B cell (primary cell): ENCODE data around the gene UBN2. TPM values are rescaled to one million over a fixed set of nuclear protein-coding genes. Genes with fewer than 3 reads are reported as not detected.
"Not testable (repeated sequence)": the region's sequence is repeated elsewhere in the genome, so short reads cannot be mapped to it uniquely, and the experiment has no call there.

Source experiments
- ATAC-seq: fragments of 200-7000 bp; cut with Tn5 transposase; one replicate; pipeline ENCODE4 v1.10.0; 2021; ENCODE audit warnings: low read depth, mild to moderate bottlenecking, moderate number of reproducible peaks, moderate library complexity
- CTCF ChIA-PET: fragments of 350-600 bp; sonication (Branson Sonifier 250); formaldehyde crosslinking; loops from one replicate; lab custom pipeline; 2021; ENCODE audit warnings: antibody characterized with exemption, inconsistent platforms; lab: Charles Lee
- POLR2A ChIA-PET: fragments of 350-600 bp; sonication (Branson Sonifier 250); formaldehyde crosslinking; loops from one replicate; lab custom pipeline; 2021; ENCODE audit warnings: antibody characterized with exemption; lab: Charles Lee
- DNase-seq: peaks from one replicate; pipeline ENCODE4 v3.0.0; 2013
- H2AFZ ChIP-seq: 2 replicates; pipeline ENCODE4 v1.6.1; 2012; ENCODE audit warnings: mild to moderate bottlenecking, low read depth, low read length; ENCODE audit not compliant: insufficient read depth, poor library complexity, severe bottlenecking
- H3K27ac ChIP-seq, 2 donors: 1 replicate in 1 of 2; 2 replicates in 1 of 2; pipeline ENCODE4 v1.5.1; 2012 to 2013; ENCODE audit warnings: low read length in 2 of 2, mild to moderate bottlenecking in 2 of 2, moderate library complexity in 1 of 2
- H3K27me3 ChIP-seq, 4 experiments: fragments of 200-600 bp in 1 of 4; sonication (generic) in 1 of 4; replicated peaks in 1 of 4; 1 replicate in 2 of 4; 2 replicates in 2 of 4; pipeline versions ENCODE4 v1.6.1 to v1.7.0; 2013 to 2016; ENCODE audit warnings: low read length in 3 of 4, mild to moderate bottlenecking in 2 of 4, mixed read lengths in 1 of 4, moderate library complexity in 1 of 4; ENCODE audit not compliant: insufficient read depth in 4 of 4, control insufficient read depth in 3 of 4; ENCODE audit errors: control extremely low read depth in 1 of 4
- H3K36me3 ChIP-seq, 2 experiments: replicated peaks in 1 of 2; 1 replicate in 1 of 2; 2 replicates in 1 of 2; pipeline versions ENCODE4 v1.6.1 to v1.7.1; 2013; ENCODE audit warnings: low read length in 1 of 2; ENCODE audit not compliant: insufficient read depth in 2 of 2, control insufficient read depth in 1 of 2; ENCODE audit errors: control extremely low read depth in 1 of 2, extremely low read depth in 1 of 2
- H3K4me1 ChIP-seq, 2 donors: fragments of 200-600 bp in 1 of 2; sonication (generic) in 1 of 2; 1 replicate in 1 of 2; 2 replicates in 1 of 2; pipeline versions ENCODE4 v1.5.1 to v1.6.1; 2013 to 2017; ENCODE audit warnings: low read length in 2 of 2; ENCODE audit not compliant: control insufficient read depth in 2 of 2, insufficient read depth in 2 of 2
- H3K4me2 ChIP-seq: replicated peaks from 2 replicates; pipeline ENCODE3; 2012; ENCODE audit warnings: mild to moderate bottlenecking, low read depth, low read length; ENCODE audit not compliant: poor library complexity, severe bottlenecking
- H3K4me3 ChIP-seq, 5 experiments: fragments of 200-600 bp in 1 of 5; sonication (generic) in 1 of 5; 1 replicate in 3 of 5; 2 replicates in 2 of 5; pipeline versions ENCODE4 v1.5.1 to v1.7.0; 2011 to 2016; ENCODE audit warnings: low read length in 4 of 5, mild to moderate bottlenecking in 4 of 5, low read depth in 2 of 5, control low read depth in 1 of 5, moderate library complexity in 1 of 5; ENCODE audit not compliant: insufficient read depth in 1 of 5; ENCODE audit errors: control extremely low read depth in 1 of 5, extremely low read depth in 1 of 5
- H3K79me2 ChIP-seq: fragments of 200-600 bp; sonication (generic); one replicate; pipeline ENCODE4 v1.6.0; 2016; ENCODE audit warnings: low read length; ENCODE audit not compliant: control insufficient read depth, insufficient read depth
- H3K9ac ChIP-seq: fragments of 200-600 bp; sonication (generic); 2 replicates; pipeline ENCODE4 v1.6.1; 2017; ENCODE audit warnings: mild to moderate bottlenecking, low read length, moderate library complexity
- H3K9me3 ChIP-seq, 3 donors: one replicate each; pipeline versions ENCODE4 v1.6.1 to v1.7.1; 2013; ENCODE audit warnings: low read length in 2 of 3; ENCODE audit not compliant: control insufficient read depth in 2 of 3, insufficient read depth in 1 of 3; ENCODE audit errors: control extremely low read depth in 1 of 3
- H4K20me1 ChIP-seq: 2 replicates; pipeline ENCODE4 v1.6.0; 2012; ENCODE audit warnings: mild to moderate bottlenecking, low read length; ENCODE audit not compliant: insufficient read depth, control insufficient read depth, poor library complexity, severe bottlenecking
- H3K27ac Mint-ChIP-seq: one replicate; pipeline ENCODE4 v1.8.0; 2021; ENCODE audit warnings: mixed read lengths
- H3K27me3 Mint-ChIP-seq: one replicate; pipeline ENCODE4 v1.8.0; 2021; ENCODE audit warnings: mixed read lengths
- H3K4me1 Mint-ChIP-seq: one replicate; pipeline ENCODE4 v1.8.0; 2021; ENCODE audit warnings: mixed read lengths
- H3K4me3 Mint-ChIP-seq: one replicate; pipeline ENCODE4 v1.8.0; 2021; ENCODE audit warnings: mixed read lengths
- H3K9me3 Mint-ChIP-seq: one replicate; pipeline ENCODE4 v1.8.0; 2022; ENCODE audit warnings: mixed read lengths; ENCODE audit not compliant: insufficient read depth
- CTCF ChIP-seq: fragments of 200-600 bp; IDR thresholded peaks from one replicate; pipeline ENCODE4 v1.8.0; 2022; ENCODE audit warnings: antibody characterized with exemption, mild to moderate bottlenecking
- EZH2 ChIP-seq: IDR thresholded peaks from 2 replicates; pipeline ENCODE4 v1.6.1; 2012; ENCODE audit warnings: borderline replicate concordance, low read depth, mild to moderate bottlenecking, moderate library complexity, low read length; ENCODE audit not compliant: insufficient read depth, poor library complexity, severe bottlenecking
- WGBS: methylation state at CpG from one replicate; pipeline ENCODE4 v1.1.5; 2013; ENCODE audit warnings: missing lambda C conversion rate; ENCODE audit not compliant: insufficient coverage; 5-methylcytosine and 5-hydroxymethylcytosine counted together
- intact Hi-C: fragments of 100-400 bp; cut with micrococcal nuclease; formaldehyde crosslinking; loops from one replicate; pipeline ENCODE4 v1.10.0; 2022
- polyA plus RNA-seq: library from polyadenylated mRNA; depleted of rRNA; stranded (reverse); fragments of >200 nt; gene quantifications from 2 replicates; pipeline ENCODE4 v1.2.3, GENCODE V29; 2012
- total RNA-seq, 2 donors: library from RNA; stranded (reverse); fragments of 120-200 nt in 1 of 2; gene quantifications; 1 replicate in 1 of 2; 2 replicates in 1 of 2; pipeline versions ENCODE4 v1.2.3 to v1.2.4, GENCODE V29; 2013 to 2022

UBN2 gene
- total and polyA plus RNA-seq, 2 donors (not counting 1 experiment from before 2014, with no cell fraction given) = 2.4 to 33.4 TPM

GRCh38 chr7:139205843-139206242 lies 25.2 kb upstream of the UBN2 start:
- Histone ChIP-seq H3K79me2 (no peaks in the 10 kb centered on the region), H3K4me2 (no peak overlapping the region), H4K20me1 (no peaks in the 10 kb centered on the region), H2AFZ (no peak overlapping the region), H3K36me3 (no peaks in the 10 kb centered on the region), H3K9ac (no peak overlapping the region), H3K4me3 (no peak overlapping the region), H3K4me1 (no peaks in the 10 kb centered on the region), H3K9me3 (peaks cover 0 to 14% (median 3%) of the 10 kb centered on the region in 3 donors), H3K27me3 (no peaks in the 10 kb centered on the region), H3K27ac (no peak overlapping the region)
- TF ChIP-seq CTCF (no peak), EZH2 (no peak)
- peaks cover 20% of the 10 kb centered on the region for H3K27me3 Mint-ChIP-seq
- ChIA-PET POLR2A (no interaction called here), CTCF (no interaction called here)
- no peak overlapping the region for H3K27ac Mint-ChIP-seq
- intact Hi-C loops = no loop called here
- ATAC-seq (no peak), DNase-seq (no peak)
- H3K9me3 Mint-ChIP-seq = peaks cover 14% of the 10 kb centered on the region
- H3K4me1 Mint-ChIP-seq = no peaks in the 10 kb centered on the region
- H3K4me3 Mint-ChIP-seq = no peak overlapping the region

- no peaks in the 10 kb centered on the region for H3K4me1 ChIP-seq
- no peak for TF ChIP-seq EZH2
- Mint-ChIP-seq H3K4me3 (no peak overlapping the region), H3K27me3 (peaks cover 12% of the 10 kb centered on the region), H3K9me3 (peaks cover 3% of the 10 kb centered on the region), H3K4me1 (no peaks in the 10 kb centered on the region), H3K27ac (no peak overlapping the region)
- H3K36me3 ChIP-seq = no peaks in the 10 kb centered on the region
- DNase-seq (no peak), ATAC-seq (no peak)
- CTCF ChIA-PET = no interaction called here
- H3K4me3 ChIP-seq = no peak overlapping the region
- H3K4me2 ChIP-seq = no peak overlapping the region
- 80% methylated on average over 1 of the region's 2 CpGs for WGBS
- intact Hi-C loops = no loop called here
- H2AFZ ChIP-seq = no peak overlapping the region
- H3K27ac ChIP-seq = no peak overlapping the region
- H3K9me3 ChIP-seq = peaks cover 0 to 3% (median 0%) of the 10 kb centered on the region in 3 donors
- H3K27me3 ChIP-seq = no peaks in the 10 kb centered on the region
- no peaks in the 10 kb centered on the region for H3K79me2 ChIP-seq
- no peak overlapping the region for H3K9ac ChIP-seq
- POLR2A ChIA-PET = no interaction called here
- no peaks in the 10 kb centered on the region for H4K20me1 ChIP-seq
Measured at GRCh38 chr7:139212133-139212532, 18.9 kb upstream of the UBN2 start.

GRCh38 chr7:139213489-139213888 lies 17.5 kb upstream of the UBN2 start:
- H3K79me2 ChIP-seq, CTCF ChIA-PET, H3K9ac ChIP-seq, H4K20me1 ChIP-seq, H3K27ac ChIP-seq, H3K4me3 ChIP-seq, intact Hi-C loops, H3K27ac Mint-ChIP-seq, H2AFZ ChIP-seq, H3K9me3 Mint-ChIP-seq, H3K4me1 Mint-ChIP-seq, H3K27me3 Mint-ChIP-seq, H3K27me3 ChIP-seq, H3K36me3 ChIP-seq, H3K4me1 ChIP-seq, DNase-seq, ATAC-seq, H3K9me3 ChIP-seq, H3K4me2 ChIP-seq, H3K4me3 Mint-ChIP-seq, POLR2A ChIA-PET: not testable (repeated sequence)
- WGBS = no CpG with 5 or more reads among the region's 6 CpGs
